ENCODE data around the gene ABHD17A.

DNA sequence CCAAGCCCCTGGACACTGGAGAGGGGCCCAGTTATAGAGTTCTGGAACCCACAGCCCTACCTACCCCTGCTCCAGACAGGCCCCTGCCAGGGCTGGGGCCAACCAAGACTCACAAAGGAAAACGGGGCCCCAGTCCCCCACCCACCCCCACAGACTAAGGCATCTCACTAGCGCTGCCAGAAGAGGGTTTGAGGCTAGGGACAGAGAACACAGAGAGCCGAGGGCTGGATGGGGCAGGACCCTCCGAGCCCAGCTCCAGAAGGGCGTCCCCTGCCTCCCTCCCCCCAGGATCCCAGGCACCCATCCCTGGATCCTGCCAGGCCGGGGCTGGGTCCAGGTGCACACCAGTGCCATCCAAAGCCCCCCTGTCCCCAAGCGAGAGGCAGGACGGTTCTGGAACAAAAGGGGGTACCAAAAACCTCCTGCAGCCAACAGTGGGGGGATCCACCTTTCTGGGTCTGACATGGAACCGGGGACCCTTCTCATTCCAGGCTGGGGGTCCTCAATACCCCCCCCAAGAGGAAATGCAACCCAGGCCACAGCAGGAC is 32.6 kb downstream of the ABHD17A start:
- no peak for TF ChIP-seq POLR2A (IDR thresholded peaks at IDR 0.05; ENCODE audit: low read length)
- no peak for TF ChIP-seq GATA1 (IDR thresholded peaks at IDR 0.05; ENCODE audit: low read depth, low read length)
